Neural progenitor cell (in vitro differentiated cells): ENCODE measurements around the gene PRSS38.

ENCODE experiments used
- EZH2 ChIP-seq: fragments of 200-600 bp; sonication (generic); IDR thresholded peaks from 2 replicates; pipeline ENCODE4 v1.6.1; 2017; ENCODE audit warnings: antibody characterized with exemption, mild to moderate bottlenecking, moderate library complexity
- EZH2phosphoT487 ChIP-seq: fragments of 200-600 bp; sonication (generic); IDR thresholded peaks from 2 replicates; pipeline ENCODE4 v1.6.1; 2017; ENCODE audit warnings: antibody characterized with exemption
- TF ChIP-seq, protein P1 (sequence below): fragments of 200-600 bp; sonication (generic); IDR thresholded peaks from 2 replicates; pipeline ENCODE4 v1.5.1; 2017; ENCODE audit warnings: antibody characterized with exemption, mild to moderate bottlenecking

DNA sequence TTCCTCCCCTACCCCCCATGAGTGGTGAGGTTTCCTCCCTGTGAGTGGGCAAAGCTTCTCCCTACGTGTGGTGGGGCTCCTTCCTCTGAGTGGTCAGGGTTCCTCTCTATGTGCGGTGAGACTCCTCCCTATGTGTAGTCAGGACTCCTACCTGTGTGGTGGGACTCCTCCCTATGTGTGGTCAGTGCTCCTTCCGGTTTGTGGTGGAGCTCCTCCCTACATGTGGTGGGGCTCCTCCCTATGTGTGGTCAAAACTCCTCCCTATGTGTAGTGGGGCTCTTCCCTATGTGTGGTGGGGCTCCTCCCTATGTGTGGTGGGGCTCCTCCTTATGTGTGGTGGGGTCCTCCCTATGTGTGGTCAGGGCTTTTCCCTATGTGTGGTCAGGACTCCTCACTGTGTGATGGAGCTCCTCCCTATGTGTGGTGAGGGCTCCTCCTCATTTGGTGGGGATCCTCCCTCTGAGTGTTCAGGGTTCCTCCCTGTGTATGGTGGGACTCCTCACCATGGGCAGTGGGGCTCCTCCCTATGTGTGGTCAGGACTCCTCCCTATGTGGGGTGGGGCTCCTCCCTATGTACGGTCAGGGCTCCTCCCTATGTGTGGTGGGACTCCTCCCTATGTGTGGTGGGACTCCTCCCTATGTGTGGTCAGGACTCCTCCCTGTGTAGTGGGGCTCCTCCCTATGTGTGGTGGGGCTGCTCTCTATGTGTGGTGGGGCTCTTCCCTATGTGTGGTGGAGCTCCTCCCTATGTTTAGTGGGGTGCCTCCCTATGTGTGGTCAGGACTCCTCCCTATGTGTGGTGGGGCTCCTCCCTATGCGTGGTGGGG, 29.1 kb downstream of the PRSS38 start:
- TF ChIP-seq, protein P1, sequence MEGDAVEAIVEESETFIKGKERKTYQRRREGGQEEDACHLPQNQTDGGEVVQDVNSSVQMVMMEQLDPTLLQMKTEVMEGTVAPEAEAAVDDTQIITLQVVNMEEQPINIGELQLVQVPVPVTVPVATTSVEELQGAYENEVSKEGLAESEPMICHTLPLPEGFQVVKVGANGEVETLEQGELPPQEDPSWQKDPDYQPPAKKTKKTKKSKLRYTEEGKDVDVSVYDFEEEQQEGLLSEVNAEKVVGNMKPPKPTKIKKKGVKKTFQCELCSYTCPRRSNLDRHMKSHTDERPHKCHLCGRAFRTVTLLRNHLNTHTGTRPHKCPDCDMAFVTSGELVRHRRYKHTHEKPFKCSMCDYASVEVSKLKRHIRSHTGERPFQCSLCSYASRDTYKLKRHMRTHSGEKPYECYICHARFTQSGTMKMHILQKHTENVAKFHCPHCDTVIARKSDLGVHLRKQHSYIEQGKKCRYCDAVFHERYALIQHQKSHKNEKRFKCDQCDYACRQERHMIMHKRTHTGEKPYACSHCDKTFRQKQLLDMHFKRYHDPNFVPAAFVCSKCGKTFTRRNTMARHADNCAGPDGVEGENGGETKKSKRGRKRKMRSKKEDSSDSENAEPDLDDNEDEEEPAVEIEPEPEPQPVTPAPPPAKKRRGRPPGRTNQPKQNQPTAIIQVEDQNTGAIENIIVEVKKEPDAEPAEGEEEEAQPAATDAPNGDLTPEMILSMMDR, result no peak
- TF ChIP-seq EZH2 (no peak), EZH2phosphoT487 (no peak)
